ENCODE measurements around the gene AUTS2. TPM values are rescaled to one million over a fixed set of nuclear protein-coding genes. Genes with fewer than 3 reads are reported as not detected.

Gene AUTS2
- total RNA-seq, 1 experiment from 2014 or later = not detected

GRCh38 chr7:70630440-70630817 is 1032.2 kb downstream of the AUTS2 start:
- no TSS peak for BruUV-seq (replicated peaks)
- no peak overlapping the region for H3K4me3 Mint-ChIP-seq (ENCODE audit: low read depth, unreplicated experiment)
- intact Hi-C loops (cut with micrococcal nuclease; ENCODE audit: unreplicated experiment) = no loop called here

GRCh38 chr7:70630818-70631457 is 1032.7 kb downstream of the AUTS2 start:
- H3K27ac Mint-ChIP-seq (ENCODE audit: unreplicated experiment) = no peak overlapping the region
- TF ChIP-seq CTCF (IDR thresholded peaks at IDR 0.05; ENCODE audit: unreplicated experiment) = no peak
- H3K36me3 Mint-ChIP-seq (ENCODE audit: insufficient read depth, unreplicated experiment) = no peaks in the 10 kb centered on the region
- no TSS peak for BruUV-seq (replicated peaks)
- H3K27me3 Mint-ChIP-seq (ENCODE audit: unreplicated experiment) = no peaks in the 10 kb centered on the region
- DNase-seq = no peak
- no peaks in the 10 kb centered on the region for H3K4me1 Mint-ChIP-seq (ENCODE audit: low read depth, unreplicated experiment)
- intact Hi-C loops (cut with micrococcal nuclease; ENCODE audit: unreplicated experiment) = no loop called here
- H3K4me3 Mint-ChIP-seq (ENCODE audit: low read depth, unreplicated experiment) = no peak overlapping the region
- peaks cover 4% of the 10 kb centered on the region for H3K9me3 Mint-ChIP-seq (ENCODE audit: low read depth, unreplicated experiment)
- CTCF ChIA-PET = no interaction called here

More at GRCh38 chr7:70630440-70630817, 1032.2 kb downstream of the AUTS2 start:
- no peaks in the 10 kb centered on the region for H3K27me3 Mint-ChIP-seq (ENCODE audit: unreplicated experiment)
- no peak for TF ChIP-seq CTCF (IDR thresholded peaks at IDR 0.05; ENCODE audit: unreplicated experiment)
- no peak overlapping the region for H3K27ac Mint-ChIP-seq (ENCODE audit: unreplicated experiment)
- CTCF ChIA-PET = no interaction called here
- no peaks in the 10 kb centered on the region for H3K36me3 Mint-ChIP-seq (ENCODE audit: insufficient read depth, unreplicated experiment)
- DNase-seq = no peak
- no peaks in the 10 kb centered on the region for H3K4me1 Mint-ChIP-seq (ENCODE audit: low read depth, unreplicated experiment)
- peaks cover 4% of the 10 kb centered on the region for H3K9me3 Mint-ChIP-seq (ENCODE audit: low read depth, unreplicated experiment)

GRCh38 chr7:70631718-70632117 is 1033.4 kb downstream of the AUTS2 start:
- no peak overlapping the region for H3K27ac Mint-ChIP-seq (ENCODE audit: unreplicated experiment)
- intact Hi-C loops (cut with micrococcal nuclease; ENCODE audit: unreplicated experiment) = no loop called here
- H3K36me3 Mint-ChIP-seq (ENCODE audit: insufficient read depth, unreplicated experiment) = no peaks in the 10 kb centered on the region
- peaks cover 4% of the 10 kb centered on the region for H3K9me3 Mint-ChIP-seq (ENCODE audit: low read depth, unreplicated experiment)
- CTCF ChIA-PET = no interaction called here
- DNase-seq = no peak
- H3K4me1 Mint-ChIP-seq (ENCODE audit: low read depth, unreplicated experiment) = no peaks in the 10 kb centered on the region
- no peaks in the 10 kb centered on the region for H3K27me3 Mint-ChIP-seq (ENCODE audit: unreplicated experiment)
- H3K4me3 Mint-ChIP-seq (ENCODE audit: low read depth, unreplicated experiment) = no peak overlapping the region
- no TSS peak for BruUV-seq (replicated peaks)
- no peak for TF ChIP-seq CTCF (IDR thresholded peaks at IDR 0.05; ENCODE audit: unreplicated experiment)

GRCh38 chr7:70632400-70632799 is 1034.1 kb downstream of the AUTS2 start:
- Mint-ChIP-seq H3K4me1 (ENCODE audit: low read depth, unreplicated experiment) (no peaks in the 10 kb centered on the region), H3K27ac (ENCODE audit: unreplicated experiment) (no peak overlapping the region), H3K9me3 (ENCODE audit: low read depth, unreplicated experiment) (peaks cover 6% of the 10 kb centered on the region), H3K36me3 (ENCODE audit: insufficient read depth, unreplicated experiment) (no peaks in the 10 kb centered on the region), H3K4me3 (ENCODE audit: low read depth, unreplicated experiment) (no peak overlapping the region), H3K27me3 (ENCODE audit: unreplicated experiment) (no peaks in the 10 kb centered on the region)
- no peak for DNase-seq
- CTCF ChIA-PET = no interaction called here
- TF ChIP-seq CTCF (IDR thresholded peaks at IDR 0.05; ENCODE audit: unreplicated experiment) = no peak
- intact Hi-C loops (cut with micrococcal nuclease; ENCODE audit: unreplicated experiment) = no loop called here
- no TSS peak for BruUV-seq (replicated peaks)
